Measurements from ENCODE around the gene USP19.

Gene USP19

DNA sequence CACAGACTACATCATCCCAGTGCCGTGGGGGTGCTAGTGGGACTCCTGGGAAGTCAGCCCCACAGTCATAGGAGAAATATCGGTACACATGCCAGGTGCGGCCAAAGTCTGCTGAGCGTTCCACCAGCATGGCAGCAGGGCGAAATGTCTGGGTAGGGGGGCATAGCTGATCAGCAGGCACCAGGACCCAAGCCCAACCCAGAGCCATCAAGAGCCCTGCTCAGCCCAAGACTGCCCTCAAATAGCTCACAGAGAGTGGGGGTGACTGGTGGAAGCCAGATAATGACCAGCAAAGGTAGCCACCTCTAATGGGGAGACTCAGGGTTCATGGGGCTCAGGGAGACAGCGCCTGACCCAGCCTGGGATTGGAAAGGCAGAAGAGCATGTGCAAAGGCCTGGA lies 11.0 kb upstream of the USP19 start:
- H3K27ac Mint-ChIP-seq: peak overlapping the region; percentile 10
- H3K9me3 Mint-ChIP-seq: no peaks in the 10 kb centered on the region
- no peaks in the 10 kb centered on the region for H3K36me3 Mint-ChIP-seq (ENCODE audit: low read depth)
- peaks cover 51% of the 10 kb centered on the region for H3K4me1 Mint-ChIP-seq
- DNase-seq: no peak
- H3K4me3 Mint-ChIP-seq: peak overlapping the region; percentile 90
- TF ChIP-seq, protein P1, sequence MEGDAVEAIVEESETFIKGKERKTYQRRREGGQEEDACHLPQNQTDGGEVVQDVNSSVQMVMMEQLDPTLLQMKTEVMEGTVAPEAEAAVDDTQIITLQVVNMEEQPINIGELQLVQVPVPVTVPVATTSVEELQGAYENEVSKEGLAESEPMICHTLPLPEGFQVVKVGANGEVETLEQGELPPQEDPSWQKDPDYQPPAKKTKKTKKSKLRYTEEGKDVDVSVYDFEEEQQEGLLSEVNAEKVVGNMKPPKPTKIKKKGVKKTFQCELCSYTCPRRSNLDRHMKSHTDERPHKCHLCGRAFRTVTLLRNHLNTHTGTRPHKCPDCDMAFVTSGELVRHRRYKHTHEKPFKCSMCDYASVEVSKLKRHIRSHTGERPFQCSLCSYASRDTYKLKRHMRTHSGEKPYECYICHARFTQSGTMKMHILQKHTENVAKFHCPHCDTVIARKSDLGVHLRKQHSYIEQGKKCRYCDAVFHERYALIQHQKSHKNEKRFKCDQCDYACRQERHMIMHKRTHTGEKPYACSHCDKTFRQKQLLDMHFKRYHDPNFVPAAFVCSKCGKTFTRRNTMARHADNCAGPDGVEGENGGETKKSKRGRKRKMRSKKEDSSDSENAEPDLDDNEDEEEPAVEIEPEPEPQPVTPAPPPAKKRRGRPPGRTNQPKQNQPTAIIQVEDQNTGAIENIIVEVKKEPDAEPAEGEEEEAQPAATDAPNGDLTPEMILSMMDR (IDR thresholded peaks at IDR 0.05): no peak
- H3K27me3 Mint-ChIP-seq (ENCODE audit: low read depth, poor library complexity): no peaks in the 10 kb centered on the region

DNA sequence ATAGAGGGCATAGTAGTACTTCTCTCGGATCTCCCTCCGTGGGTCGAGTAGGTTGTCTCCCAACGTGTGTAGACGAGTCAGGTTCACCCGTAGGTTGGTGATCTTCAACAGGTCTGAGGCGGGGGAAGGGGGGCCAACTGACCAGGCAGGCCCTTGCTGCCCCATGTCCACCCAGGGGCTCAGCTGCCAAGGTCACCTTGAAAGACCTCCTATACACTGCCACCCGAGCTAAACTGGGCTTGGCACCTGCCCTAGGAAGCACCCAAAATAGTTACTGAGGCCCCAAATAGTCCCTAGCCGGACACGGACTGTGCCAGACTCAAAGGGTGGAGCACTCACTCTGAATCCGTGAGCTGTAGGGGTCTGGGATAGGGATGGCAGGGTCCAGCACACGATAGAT lies 10.4 kb upstream of the USP19 start:
- Mint-ChIP-seq H3K4me1 (peaks cover 51% of the 10 kb centered on the region), H3K27ac (no peak overlapping the region), H3K4me3 (peak overlapping the region; percentile 90), H3K36me3 (ENCODE audit: low read depth) (no peaks in the 10 kb centered on the region), H3K9me3 (no peaks in the 10 kb centered on the region), H3K27me3 (ENCODE audit: low read depth, poor library complexity) (no peaks in the 10 kb centered on the region)
- TF ChIP-seq, protein P1 (IDR thresholded peaks at IDR 0.05): no peak
- DNase-seq: no peak

DNA sequence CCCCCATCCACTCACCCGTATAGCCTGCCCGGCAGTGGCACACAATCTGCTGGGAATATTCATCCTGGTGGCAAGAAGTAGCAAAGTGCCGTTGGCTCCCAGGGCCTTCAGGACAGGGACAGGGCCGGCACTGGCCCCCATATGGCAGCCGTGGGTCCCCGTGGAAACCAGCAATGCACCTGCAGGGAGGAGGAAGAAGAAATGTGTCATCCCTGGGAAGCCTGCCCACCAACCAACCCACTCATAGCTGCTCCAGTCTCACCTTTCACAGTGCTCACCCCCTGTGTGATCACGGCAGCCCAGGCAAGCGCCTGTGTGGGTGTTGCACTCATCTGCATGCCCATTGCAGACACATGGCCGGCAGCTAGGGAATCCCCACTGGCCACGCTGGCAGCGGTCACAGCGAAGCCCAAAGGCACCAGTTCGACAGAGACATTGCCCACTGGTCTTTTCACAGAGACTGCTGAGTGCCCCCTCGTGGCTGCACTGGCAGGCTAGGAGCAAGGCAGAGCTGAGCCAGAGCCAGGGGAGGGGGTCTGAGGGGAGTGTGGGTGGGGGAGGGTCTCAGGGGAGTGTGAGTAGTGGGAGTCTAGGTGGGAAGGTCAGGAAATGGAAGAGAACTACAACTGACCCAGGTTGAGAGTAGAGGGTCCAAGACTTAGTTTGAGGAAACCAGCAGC lies 4.5 kb upstream of the USP19 start:
- Mint-ChIP-seq H3K4me1 (peaks cover 7% of the 10 kb centered on the region), H3K4me3 (no peak overlapping the region), H3K27ac (peak overlapping the region; percentile 11), H3K27me3 (ENCODE audit: low read depth, poor library complexity) (no peaks in the 10 kb centered on the region), H3K9me3 (no peaks in the 10 kb centered on the region), H3K36me3 (ENCODE audit: low read depth) (peaks cover 5% of the 10 kb centered on the region)
- peak; percentile 21 for DNase-seq
- TF ChIP-seq, protein P1 (IDR thresholded peaks at IDR 0.05): no peak

DNA sequence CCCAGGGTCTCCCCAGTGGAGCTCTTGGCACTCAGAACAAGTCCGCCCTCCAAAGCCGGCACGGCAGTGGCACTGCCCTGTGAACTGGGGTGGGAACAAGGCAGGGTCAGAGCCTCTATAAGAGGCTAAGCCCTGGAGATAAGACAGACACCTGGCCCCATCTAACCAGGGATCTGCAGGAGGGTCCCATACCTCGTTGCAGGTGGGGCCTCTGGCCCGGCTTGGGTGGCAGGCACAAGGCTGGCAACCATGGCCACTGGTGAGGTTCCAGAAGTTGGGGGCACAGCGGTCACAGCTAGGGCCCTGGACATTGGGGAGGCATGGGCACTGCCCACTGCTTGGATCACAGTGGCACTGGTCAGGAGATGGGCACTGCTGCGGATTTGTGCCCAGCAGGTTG lies 3.6 kb upstream of the USP19 start:
- H3K27ac Mint-ChIP-seq: no peak overlapping the region
- TF ChIP-seq, protein P1 (IDR thresholded peaks at IDR 0.05): no peak
- no peaks in the 10 kb centered on the region for H3K9me3 Mint-ChIP-seq
- H3K4me1 Mint-ChIP-seq: peaks cover 11% of the 10 kb centered on the region
- no peaks in the 10 kb centered on the region for H3K27me3 Mint-ChIP-seq (ENCODE audit: low read depth, poor library complexity)
- no peak for DNase-seq
- H3K4me3 Mint-ChIP-seq: no peak overlapping the region
- H3K36me3 Mint-ChIP-seq (ENCODE audit: low read depth): peaks cover 6% of the 10 kb centered on the region

DNA sequence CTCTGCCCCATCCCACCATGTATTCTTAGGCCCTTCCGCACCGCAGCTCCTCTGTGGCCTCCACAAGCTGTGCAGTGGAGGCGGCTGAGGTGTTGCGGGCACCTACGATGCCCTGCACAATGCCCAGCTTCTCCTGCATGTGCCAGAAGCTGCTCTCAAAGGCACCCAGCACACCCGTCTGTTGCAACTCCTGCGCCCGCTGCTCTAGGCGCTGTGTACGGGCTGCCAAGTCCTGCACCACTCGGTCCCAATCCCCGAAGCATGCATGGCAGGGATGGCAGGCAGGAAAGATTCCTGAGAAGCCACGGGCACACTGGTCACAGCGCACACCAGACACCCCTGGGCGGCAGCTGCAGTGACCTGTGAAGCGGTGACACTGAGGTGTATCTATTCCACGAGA lies 3.1 kb upstream of the USP19 start:
- Mint-ChIP-seq H3K27ac (no peak overlapping the region), H3K9me3 (no peaks in the 10 kb centered on the region), H3K4me1 (peaks cover 13% of the 10 kb centered on the region), H3K27me3 (ENCODE audit: low read depth, poor library complexity) (no peaks in the 10 kb centered on the region), H3K4me3 (no peak overlapping the region), H3K36me3 (ENCODE audit: low read depth) (peaks cover 11% of the 10 kb centered on the region)
- TF ChIP-seq, protein P1 (IDR thresholded peaks at IDR 0.05): no peak
- no peak for DNase-seq

DNA sequence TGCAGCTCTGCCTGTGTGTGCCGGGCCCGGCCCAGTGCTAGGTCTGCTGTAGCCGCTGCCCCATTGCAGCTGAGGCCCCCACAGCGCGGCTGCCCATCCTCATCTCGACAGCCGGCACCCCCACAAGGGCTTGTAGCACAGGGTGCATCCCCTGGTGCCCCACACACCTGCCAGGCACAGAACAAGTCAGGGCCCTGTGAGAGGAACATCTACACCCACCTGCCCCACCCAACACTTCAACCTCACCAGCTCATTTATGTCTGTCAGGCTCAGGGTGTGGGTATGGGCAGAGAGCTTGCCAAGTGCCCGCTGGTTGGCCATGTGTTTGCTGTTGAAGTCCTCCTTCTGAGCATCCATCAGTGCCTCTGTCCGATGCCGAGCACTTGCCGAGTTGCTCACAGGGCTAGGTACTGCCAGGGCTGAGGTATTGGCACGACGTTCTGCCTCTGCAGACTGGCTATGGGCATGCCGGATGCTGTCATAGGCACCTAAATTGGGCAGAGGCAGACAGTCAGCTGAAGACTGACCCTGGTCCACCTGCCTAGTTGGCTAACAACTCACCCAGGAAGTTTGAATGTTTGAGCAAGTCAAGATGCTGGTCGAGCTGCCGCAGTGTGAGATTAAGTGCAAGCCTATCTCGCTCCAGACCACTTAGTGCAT lies 2.4 kb upstream of the USP19 start:
- no peak for DNase-seq
- H3K36me3 Mint-ChIP-seq (ENCODE audit: low read depth): peaks cover 14% of the 10 kb centered on the region
- TF ChIP-seq, protein P1 (IDR thresholded peaks at IDR 0.05): no peak
- H3K9me3 Mint-ChIP-seq: no peaks in the 10 kb centered on the region
- no peaks in the 10 kb centered on the region for H3K27me3 Mint-ChIP-seq (ENCODE audit: low read depth, poor library complexity)
- no peak overlapping the region for H3K4me3 Mint-ChIP-seq
- no peak overlapping the region for H3K27ac Mint-ChIP-seq
- peaks cover 13% of the 10 kb centered on the region for H3K4me1 Mint-ChIP-seq
